Measurements from ENCODE around the gene AEBP2.
"Not testable (repeated sequence)": the region's sequence is repeated elsewhere in the genome, so short reads cannot be mapped to it uniquely, and the experiment has no call there.

Gene AEBP2

GRCh38 chr12:19423166-19423930 is 15.9 kb upstream of the AEBP2 start:
- no peak for DNase-seq

GRCh38 chr12:19428246-19428645 is 11.0 kb upstream of the AEBP2 start:
- no peak for DNase-seq

- DNase-seq, result not testable (repeated sequence)
Observed at GRCh38 chr12:19429491-19429890, 9.8 kb upstream of the AEBP2 start.

GRCh38 chr12:19430988-19431387 is 8.3 kb upstream of the AEBP2 start:
- no peak for DNase-seq

- DNase-seq, result no peak
Observed at GRCh38 chr12:19431407-19432308, 7.6 kb upstream of the AEBP2 start.

GRCh38 chr12:19432309-19433170 is 6.8 kb upstream of the AEBP2 start:
- DNase-seq, result no peak

GRCh38 chr12:19434538-19434937 is 4.8 kb upstream of the AEBP2 start:
- no peak for DNase-seq

- no peak for DNase-seq
Observed at GRCh38 chr12:19435831-19436497, 3.3 kb upstream of the AEBP2 start.

- no peak for DNase-seq
Observed at GRCh38 chr12:19436931-19437330, 2.4 kb upstream of the AEBP2 start.

- no peak for DNase-seq
Observed at GRCh38 chr12:19437996-19438395, 1.3 kb upstream of the AEBP2 start.

- peak; percentile 27 for DNase-seq
Observed at GRCh38 chr12:19440019-19440858, 947 bp downstream of the AEBP2 start.

- no peak for DNase-seq
Observed at GRCh38 chr12:19440916-19441315, 1.6 kb downstream of the AEBP2 start.

- no peak for DNase-seq
Observed at GRCh38 chr12:19443585-19443984, 4.3 kb downstream of the AEBP2 start.

- no peak for DNase-seq
Observed at GRCh38 chr12:19444097-19444496, 4.8 kb downstream of the AEBP2 start.

- DNase-seq, result no peak
Observed at GRCh38 chr12:19447386-19447785, 8.1 kb downstream of the AEBP2 start.

GRCh38 chr12:19449814-19450213 is 10.5 kb downstream of the AEBP2 start:
- DNase-seq, result no peak

GRCh38 chr12:19450362-19450761 is 11.1 kb downstream of the AEBP2 start:
- no peak for DNase-seq

- no peak for DNase-seq
Observed at GRCh38 chr12:19451196-19451595, 11.9 kb downstream of the AEBP2 start.

GRCh38 chr12:19453961-19454360 is 14.7 kb downstream of the AEBP2 start:
- no peak for DNase-seq

- DNase-seq, result no peak
Observed at GRCh38 chr12:19454837-19455236, 15.5 kb downstream of the AEBP2 start.

- no peak for DNase-seq
Observed at GRCh38 chr12:19456176-19456575, 16.9 kb downstream of the AEBP2 start.

- no peak for DNase-seq
Observed at GRCh38 chr12:19457561-19457960, 18.3 kb downstream of the AEBP2 start.
